Measurements from ENCODE around the gene ENOX1. TPM values are rescaled to one million over a fixed set of nuclear protein-coding genes. Genes with fewer than 3 reads are reported as not detected.

ENOX1 gene
- total RNA-seq, 1 donor from 2014 or later: 1.1 TPM

GRCh38 chr13:43316281-43316680 is 470.5 kb downstream of the ENOX1 start:
- no peaks in the 10 kb centered on the region for H3K79me2 ChIP-seq (ENCODE audit: low read depth)
- no peak for DNase-seq (ENCODE audit: low spot score)
- no peak overlapping the region for H3K4me3 ChIP-seq
- peak overlapping the region; percentile 8 for H3K4me2 ChIP-seq
- Mint-ChIP-seq H3K36me3 (no peaks in the 10 kb centered on the region), H3K9me3 (no peaks in the 10 kb centered on the region), H3K27ac (no peak overlapping the region), H3K4me3 (no peak overlapping the region), H3K4me1 (peaks cover 31% of the 10 kb centered on the region), H3K27me3 (ENCODE audit: insufficient read depth, low read depth) (peaks cover 2% of the 10 kb centered on the region)
- peaks cover 20% of the 10 kb centered on the region for H3F3A ChIP-seq (ENCODE audit: low read depth)
- H3K27me3 ChIP-seq: no peaks in the 10 kb centered on the region
- no peak overlapping the region for H3K9ac ChIP-seq
- TF ChIP-seq CTCF (IDR thresholded peaks at IDR 0.05) (no peak), EZH2phosphoT487 (IDR thresholded peaks at IDR 0.05) (no peak), EZH2 (IDR thresholded peaks at IDR 0.05) (no peak)
- H3K36me3 ChIP-seq: no peaks in the 10 kb centered on the region
- H4K20me1 ChIP-seq (ENCODE audit: low read depth): no peaks in the 10 kb centered on the region
- H3K27ac ChIP-seq: no peak overlapping the region
- H3K4me1 ChIP-seq: peaks cover 37% of the 10 kb centered on the region
- no peaks in the 10 kb centered on the region for H3K9me3 ChIP-seq (ENCODE audit: low read depth)
- H2AFZ ChIP-seq (replicated peaks): no peak overlapping the region

DNA sequence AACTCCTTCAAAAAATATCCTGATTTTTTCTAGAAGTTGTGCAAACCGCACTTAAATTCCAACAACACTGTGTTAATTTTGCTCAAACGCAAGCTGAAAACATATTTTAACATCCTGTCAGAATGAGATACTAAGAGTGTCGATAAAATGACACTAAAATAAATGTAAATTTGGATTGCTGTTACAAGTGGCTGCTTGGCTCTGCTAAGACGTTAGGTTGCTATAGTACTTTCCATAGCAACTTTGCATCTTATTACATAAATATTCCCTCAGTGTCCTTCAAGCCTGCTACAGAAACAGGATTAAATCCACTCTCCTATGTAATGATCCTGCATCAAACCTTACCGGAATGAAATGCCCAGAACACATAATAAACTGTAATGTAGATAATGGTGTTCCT is 471.2 kb downstream of the ENOX1 start:
- H3K27ac Mint-ChIP-seq: no peak overlapping the region
- peaks cover 2% of the 10 kb centered on the region for H3K27me3 Mint-ChIP-seq (ENCODE audit: insufficient read depth, low read depth)
- Histone ChIP-seq H3K36me3 (no peaks in the 10 kb centered on the region), H3K4me1 (peaks cover 34% of the 10 kb centered on the region), H3K27me3 (no peaks in the 10 kb centered on the region), H3F3A (ENCODE audit: low read depth) (peaks cover 15% of the 10 kb centered on the region), H3K4me3 (no peak overlapping the region), H3K79me2 (ENCODE audit: low read depth) (no peaks in the 10 kb centered on the region), H3K4me2 (no peak overlapping the region), H3K9me3 (ENCODE audit: low read depth) (no peaks in the 10 kb centered on the region), H2AFZ (replicated peaks) (no peak overlapping the region), H4K20me1 (ENCODE audit: low read depth) (no peaks in the 10 kb centered on the region), H3K9ac (no peak overlapping the region), H3K27ac (no peak overlapping the region)
- no peak overlapping the region for H3K4me3 Mint-ChIP-seq
- H3K9me3 Mint-ChIP-seq: no peaks in the 10 kb centered on the region
- no peak for DNase-seq (ENCODE audit: low spot score)
- peaks cover 31% of the 10 kb centered on the region for H3K4me1 Mint-ChIP-seq
- TF ChIP-seq EZH2 (IDR thresholded peaks at IDR 0.05) (no peak), EZH2phosphoT487 (IDR thresholded peaks at IDR 0.05) (no peak), CTCF (IDR thresholded peaks at IDR 0.05) (no peak)
- no peaks in the 10 kb centered on the region for H3K36me3 Mint-ChIP-seq

DNA sequence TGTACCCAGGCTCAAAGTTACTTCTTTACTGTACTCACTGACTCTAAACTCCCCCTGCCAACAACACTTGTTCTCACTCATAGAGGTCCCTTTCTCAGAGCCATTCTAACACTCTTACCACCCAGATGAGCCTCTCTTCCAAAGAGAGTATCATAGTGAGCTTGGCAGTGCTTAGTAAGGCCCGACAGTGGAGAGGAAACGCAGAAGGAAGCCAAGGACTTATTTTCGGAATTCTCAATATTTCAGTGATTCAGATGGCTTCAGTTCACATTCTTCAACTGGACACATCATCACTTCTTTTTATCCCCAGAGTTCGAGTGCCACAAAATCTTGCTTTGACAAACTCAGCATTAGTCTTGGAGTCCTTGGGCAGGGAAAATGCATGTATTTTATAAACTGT is 477.5 kb downstream of the ENOX1 start:
- no peaks in the 10 kb centered on the region for H3K9me3 Mint-ChIP-seq

GRCh38 chr13:43307921-43308433 is 478.8 kb downstream of the ENOX1 start:
- H3K79me2 ChIP-seq (ENCODE audit: low read depth): no peaks in the 10 kb centered on the region
- H3K9ac ChIP-seq: no peak overlapping the region
- H4K20me1 ChIP-seq (ENCODE audit: low read depth): no peaks in the 10 kb centered on the region
- TF ChIP-seq CTCF (IDR thresholded peaks at IDR 0.05) (no peak), EZH2phosphoT487 (IDR thresholded peaks at IDR 0.05) (no peak), EZH2 (IDR thresholded peaks at IDR 0.05) (no peak)
- no peaks in the 10 kb centered on the region for H3K9me3 Mint-ChIP-seq
- peaks cover 2% of the 10 kb centered on the region for H3K27me3 Mint-ChIP-seq (ENCODE audit: insufficient read depth, low read depth)
- no peaks in the 10 kb centered on the region for H3K4me1 ChIP-seq
- H3K27ac ChIP-seq: no peak overlapping the region
- no peak for DNase-seq (ENCODE audit: low spot score)
- no peak overlapping the region for H3K4me3 ChIP-seq
- H3K4me1 Mint-ChIP-seq: peaks cover 18% of the 10 kb centered on the region
- no peaks in the 10 kb centered on the region for H3K36me3 Mint-ChIP-seq
- no peak overlapping the region for H3K4me3 Mint-ChIP-seq
- H3K27ac Mint-ChIP-seq: peak overlapping the region; percentile 10
- H3F3A ChIP-seq (ENCODE audit: low read depth): no peaks in the 10 kb centered on the region
- H3K36me3 ChIP-seq: no peaks in the 10 kb centered on the region
- no peaks in the 10 kb centered on the region for H3K9me3 ChIP-seq (ENCODE audit: low read depth)
- no peak overlapping the region for H3K4me2 ChIP-seq
- H3K27me3 ChIP-seq: no peaks in the 10 kb centered on the region
- no peak overlapping the region for H2AFZ ChIP-seq (replicated peaks)

More for the DNA sequence above, 477.5 kb downstream of the ENOX1 start:
- no peak overlapping the region for H3K4me3 Mint-ChIP-seq
- Histone ChIP-seq H4K20me1 (ENCODE audit: low read depth) (no peaks in the 10 kb centered on the region), H3K27ac (no peak overlapping the region), H3K4me3 (no peak overlapping the region), H3K9ac (no peak overlapping the region), H3F3A (ENCODE audit: low read depth) (no peaks in the 10 kb centered on the region), H3K27me3 (no peaks in the 10 kb centered on the region), H2AFZ (replicated peaks) (no peak overlapping the region), H3K4me1 (no peaks in the 10 kb centered on the region), H3K4me2 (no peak overlapping the region), H3K36me3 (no peaks in the 10 kb centered on the region), H3K79me2 (ENCODE audit: low read depth) (no peaks in the 10 kb centered on the region), H3K9me3 (ENCODE audit: low read depth) (no peaks in the 10 kb centered on the region)
- no peak for DNase-seq (ENCODE audit: low spot score)
- H3K4me1 Mint-ChIP-seq: peaks cover 11% of the 10 kb centered on the region
- no peaks in the 10 kb centered on the region for H3K36me3 Mint-ChIP-seq
- TF ChIP-seq EZH2 (IDR thresholded peaks at IDR 0.05): no peak
- H3K27ac Mint-ChIP-seq: no peak overlapping the region
- peaks cover 2% of the 10 kb centered on the region for H3K27me3 Mint-ChIP-seq (ENCODE audit: insufficient read depth, low read depth)
